Hematopoietic multipotent progenitor cell (in vitro differentiated cells): ENCODE measurements around the gene KCNJ14. TPM values are rescaled to one million over a fixed set of nuclear protein-coding genes. Genes with fewer than 3 reads are reported as not detected.
A peak's percentile ranks its signal among the peaks of the same experiment; 100 is the strongest.

Experiments
- DNase-seq, 3 donors: peaks; one replicate each; pipeline ENCODE4 v3.0.0-alpha.2; 2011 to 2015; ENCODE audit warnings: low read depth in 2 of 3, low spot score in 2 of 3
- total RNA-seq: library from RNA; depleted of rRNA; stranded (reverse); fragments of >200 nt; gene quantifications from one replicate; pipeline ENCODE4 v1.2.3, GENCODE V29; 2012

Gene KCNJ14
- total RNA-seq, 1 donor = 1.6 TPM

- no peak for DNase-seq
Measured at GRCh38 chr19:48469934-48470680, 14.7 kb downstream of the KCNJ14 start.

- no peak for DNase-seq
Measured at GRCh38 chr19:48470856-48471255, 15.5 kb downstream of the KCNJ14 start.

DNA sequence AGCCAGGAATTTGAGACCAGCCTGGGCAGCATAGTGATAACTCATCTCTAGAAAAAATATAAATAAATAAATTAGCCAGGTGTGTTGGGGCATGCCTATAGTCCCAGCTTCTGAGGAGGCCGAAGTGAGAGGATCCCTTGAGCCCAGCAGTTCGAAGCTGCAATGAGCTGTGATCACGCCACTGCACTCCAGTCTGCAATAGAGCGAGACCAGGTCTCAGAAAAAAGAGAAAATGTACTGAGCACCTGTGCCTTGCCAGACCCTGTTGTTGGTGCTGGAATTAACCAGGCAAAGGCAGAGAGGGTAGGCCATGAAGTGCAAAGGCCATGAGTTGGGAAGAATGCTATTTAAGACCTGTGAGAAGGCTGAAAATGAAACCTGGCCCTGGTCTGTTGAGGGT is 16.5 kb downstream of the KCNJ14 start:
- no peak for DNase-seq

- no peak for DNase-seq
Measured at GRCh38 chr19:48473161-48473966, 18.0 kb downstream of the KCNJ14 start.

- no peak for DNase-seq
Measured at GRCh38 chr19:48474084-48474592, 18.8 kb downstream of the KCNJ14 start.

DNA sequence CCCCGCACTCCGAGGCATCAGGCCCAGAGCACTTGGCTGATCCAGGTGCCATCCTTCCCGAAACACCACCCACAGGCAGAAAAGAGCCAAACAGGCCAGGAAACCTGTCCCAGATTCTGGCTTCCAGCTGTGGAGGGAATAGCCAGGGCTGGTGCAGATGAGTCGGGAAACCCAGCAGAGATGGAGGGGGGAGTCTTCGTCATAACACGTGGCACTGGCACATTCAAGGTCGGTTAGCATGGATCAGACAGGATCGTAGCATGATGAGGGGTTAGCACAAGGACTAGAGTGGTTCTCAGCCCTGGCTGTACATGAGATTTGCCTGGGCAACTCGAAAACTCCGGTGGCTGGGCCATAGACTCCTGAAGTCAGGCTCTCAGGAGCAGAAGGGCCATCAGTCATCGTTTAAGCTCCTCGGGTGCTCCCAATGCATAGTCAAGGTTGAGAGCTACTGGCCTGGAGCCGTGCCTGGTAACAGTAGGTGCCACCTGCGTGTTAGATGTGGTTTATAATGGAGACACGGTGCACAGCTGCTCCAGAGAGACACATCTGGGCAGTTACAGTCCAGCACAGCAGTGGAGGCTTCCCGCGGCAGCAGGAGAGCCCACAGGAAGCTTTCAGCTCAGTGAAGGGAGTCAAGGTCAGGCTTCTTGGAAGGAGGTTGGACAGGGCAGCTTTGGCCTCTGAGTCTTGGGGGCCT is 20.1 kb downstream of the KCNJ14 start:
- no peak for DNase-seq

- no peak for DNase-seq
Measured at GRCh38 chr19:48476176-48476575, 20.8 kb downstream of the KCNJ14 start.

DNA sequence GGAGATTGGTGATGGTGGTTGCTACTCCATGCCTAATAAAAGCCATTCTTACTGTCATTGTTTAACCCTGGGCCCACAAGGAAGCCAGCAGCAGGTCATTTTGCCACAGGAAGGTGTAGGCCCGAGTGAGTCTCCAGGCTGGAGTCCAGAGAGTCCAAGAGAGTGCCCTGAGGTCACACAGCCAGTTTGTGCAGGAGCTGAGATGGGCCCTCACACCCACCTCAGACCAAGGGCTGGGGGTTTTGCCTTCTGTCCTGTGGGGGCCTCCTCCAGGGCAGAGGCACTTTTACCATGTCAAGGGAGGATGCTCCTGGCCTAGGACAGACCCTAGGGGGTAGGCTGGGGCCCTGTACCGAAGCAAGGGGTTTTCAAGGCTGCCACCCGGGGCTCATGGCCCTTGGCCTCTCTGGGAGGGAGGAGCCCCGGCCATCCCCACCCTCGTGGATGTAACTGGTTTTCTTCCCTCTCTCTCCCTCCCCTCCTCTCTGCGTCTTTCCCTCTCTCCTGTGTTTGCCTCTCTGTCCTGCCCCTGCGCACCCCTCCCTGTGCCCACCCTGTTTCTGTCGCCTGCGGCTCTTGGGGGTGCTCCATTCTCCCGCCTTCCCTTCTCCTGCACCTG is 21.8 kb downstream of the KCNJ14 start:
- DNase-seq = no peak

DNA sequence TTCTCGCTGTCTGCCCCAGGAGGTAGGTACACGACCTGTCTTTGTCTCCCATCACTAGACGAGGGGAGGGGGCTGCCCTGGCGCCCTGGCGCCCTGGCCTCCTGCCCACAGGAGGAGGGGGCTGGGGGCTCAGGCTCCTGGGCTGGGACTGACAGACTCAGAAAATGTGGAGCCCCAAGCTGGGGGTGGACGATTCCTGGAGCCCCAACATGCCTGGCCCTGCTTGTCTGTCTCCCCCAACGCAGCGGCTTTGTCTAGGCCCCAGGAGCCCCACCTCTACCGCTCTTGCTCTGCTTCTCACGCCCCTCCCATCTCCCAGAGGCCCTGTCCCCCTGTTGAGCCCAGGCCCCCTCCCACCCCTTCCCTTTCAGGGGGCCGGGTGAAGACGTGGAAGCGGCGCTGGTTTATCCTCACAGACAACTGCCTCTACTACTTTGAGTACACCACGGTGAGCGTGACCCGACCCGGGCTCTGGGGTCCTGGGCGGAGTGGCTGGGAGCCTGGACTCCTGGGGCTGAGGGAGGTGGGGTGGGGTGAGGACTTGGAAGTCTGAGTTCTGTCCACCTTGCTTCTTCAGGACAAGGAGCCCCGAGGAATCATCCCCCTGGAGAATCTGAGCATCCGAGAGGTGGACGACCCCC is 22.4 kb downstream of the KCNJ14 start:
- no peak for DNase-seq

- DNase-seq = no peak
Measured at GRCh38 chr19:48478339-48479256, 23.2 kb downstream of the KCNJ14 start.

- DNase-seq = no peak
Measured at GRCh38 chr19:48479686-48480085, 24.3 kb downstream of the KCNJ14 start.

DNA sequence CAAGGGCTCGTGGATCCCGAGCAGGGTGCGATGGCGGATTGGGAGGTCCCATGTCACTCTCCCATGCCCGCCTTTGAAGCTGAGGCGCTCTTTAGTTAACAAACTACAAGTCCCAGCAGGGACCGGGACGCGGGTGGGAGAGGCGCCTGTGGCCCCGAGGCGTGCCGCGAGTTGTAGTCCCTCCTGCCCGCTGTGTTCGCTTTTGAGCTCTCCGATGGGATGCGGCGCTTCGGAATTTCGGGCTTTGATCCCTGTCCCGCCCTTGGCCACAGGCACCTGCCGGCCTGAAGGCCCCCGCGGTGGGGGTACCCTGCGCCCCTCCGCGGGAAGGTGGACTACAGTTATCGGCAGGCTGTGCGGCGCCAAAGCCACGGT is 24.8 kb downstream of the KCNJ14 start:
- DNase-seq = peak in 2 of 3 donors; percentile 36 to 55

GRCh38 chr19:48480558-48481500 is 25.5 kb downstream of the KCNJ14 start:
- peak in 2 of 3 donors; percentile 39 to 47 for DNase-seq

DNA sequence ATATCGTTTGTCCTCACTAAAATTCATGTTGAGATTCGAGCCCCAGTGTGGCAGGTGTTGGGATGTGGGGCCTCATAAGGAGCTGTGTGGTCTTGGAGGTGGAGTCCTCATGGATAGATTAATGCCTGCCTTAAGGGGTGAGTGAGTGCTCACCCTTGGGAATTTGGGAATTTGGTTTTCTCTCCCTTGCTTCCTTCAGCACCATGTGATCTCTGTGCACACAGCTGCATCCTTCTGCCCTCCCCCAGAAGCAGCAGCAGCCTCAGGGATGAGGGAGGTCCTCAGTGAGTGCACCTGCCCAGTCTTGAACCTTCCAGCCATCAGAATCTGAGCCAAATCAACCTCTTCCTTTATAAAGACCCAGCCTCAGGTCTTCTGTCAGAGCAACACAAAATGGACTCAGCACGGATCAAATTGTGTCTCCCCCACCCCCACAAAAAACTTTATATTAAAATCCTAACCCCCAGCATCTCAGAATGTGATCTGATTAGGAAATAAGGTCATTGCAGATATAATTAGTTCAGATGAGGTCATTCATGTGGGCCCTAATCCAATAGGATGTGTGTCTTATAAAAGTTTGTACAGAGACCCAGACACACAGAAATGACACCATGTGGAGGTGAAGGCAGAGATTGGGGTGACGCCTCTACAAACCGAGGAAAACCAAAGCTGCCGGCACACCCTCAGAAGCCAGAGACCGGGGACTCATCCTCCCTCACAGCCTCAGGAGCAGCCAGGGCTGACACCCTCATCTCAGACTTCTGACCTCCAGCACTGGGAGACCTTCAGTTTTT is 26.7 kb downstream of the KCNJ14 start:
- DNase-seq = no peak

DNA sequence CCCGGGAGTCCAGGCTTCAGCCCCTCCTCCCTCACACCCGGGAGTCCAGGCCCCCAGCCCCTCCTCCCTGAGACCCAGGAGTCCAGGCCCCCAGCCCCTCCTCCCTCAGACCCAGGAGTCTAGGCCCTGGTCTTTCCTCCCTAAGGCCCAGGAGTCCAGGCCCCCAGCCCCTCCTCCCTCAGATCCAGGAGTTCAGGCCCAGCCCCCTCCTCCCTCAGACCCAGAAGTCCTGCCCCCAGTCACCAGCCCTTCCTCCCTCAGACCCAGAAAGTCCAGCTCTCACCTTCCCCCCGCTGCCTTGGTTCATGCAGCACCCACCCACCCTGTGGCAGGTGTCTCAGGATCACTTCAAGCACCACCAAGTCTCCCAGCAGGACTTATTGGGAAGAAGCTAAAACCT is 27.9 kb downstream of the KCNJ14 start:
- DNase-seq = no peak

DNA sequence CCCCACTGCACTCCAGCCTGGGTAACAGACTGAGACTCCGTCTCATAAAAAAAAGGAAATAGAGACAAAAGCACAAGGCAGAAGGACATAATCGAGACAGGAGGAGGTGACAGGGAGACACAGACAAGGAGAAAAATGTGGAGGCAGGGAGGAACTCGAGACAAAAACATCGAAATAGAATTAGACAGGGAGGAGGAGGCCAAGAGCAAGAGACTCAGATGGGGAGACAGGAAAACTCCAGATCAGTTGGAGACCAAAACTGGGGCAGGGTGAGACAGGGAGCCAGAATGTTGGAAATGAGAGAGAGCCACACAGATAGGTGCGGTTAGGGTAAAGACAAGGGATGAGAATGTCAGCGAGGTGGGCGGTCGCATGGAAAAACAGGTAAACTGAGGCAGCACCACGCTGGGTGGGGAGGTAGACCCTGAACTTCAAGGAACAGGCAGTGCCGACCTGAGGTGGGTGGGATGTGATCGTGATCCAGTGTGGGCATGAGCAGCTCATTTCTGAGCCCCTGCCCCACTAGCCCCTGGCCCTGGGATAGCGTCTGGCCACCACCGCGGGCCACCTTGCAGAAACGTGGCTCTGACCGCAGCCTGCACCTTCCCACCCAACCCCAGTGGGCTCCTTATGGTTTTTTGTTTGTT is 29.0 kb downstream of the KCNJ14 start:
- no peak for DNase-seq
